ENCODE measurements around the gene SPRY1.

- TF ChIP-seq POLR2AphosphoS5 (IDR thresholded peaks at IDR 0.05; ENCODE audit: low read depth, low read length), result no peak
- TF ChIP-seq POLR2A (IDR thresholded peaks at IDR 0.05; ENCODE audit: low read depth, low read length), result no peak
- no peak for TF ChIP-seq TAF1 (IDR thresholded peaks at IDR 0.05; ENCODE audit: low read depth, low read length)
- no peak for TF ChIP-seq SPI1 (IDR thresholded peaks at IDR 0.05; ENCODE audit: low read depth, low read length)
Measured at GRCh38 chr4:123419885-123420755, 23.5 kb downstream of the SPRY1 start.
